Testis (tissue), 3 donors: ENCODE data around the gene HSPA1B. TPM values are rescaled to one million over a fixed set of nuclear protein-coding genes. Genes with fewer than 3 reads are reported as not detected.
A peak's percentile ranks its signal among the peaks of the same experiment; 100 is the strongest.
"Not testable (repeated sequence)": the region's sequence is repeated elsewhere in the genome, so short reads cannot be mapped to it uniquely, and the experiment has no call there.

Experiments used
- DNase-seq: peaks from one replicate; pipeline ENCODE4 v3.0.0-alpha.2; 2019
- H3K27ac ChIP-seq, 2 donors: fragments of 200-600 bp; sonication (generic); one replicate each; pipeline ENCODE4 v1.5.1; 2019
- H3K27me3 ChIP-seq: fragments of 200-600 bp; sonication (generic); one replicate; pipeline ENCODE4 v1.5.1; 2019
- H3K36me3 ChIP-seq: fragments of 200-600 bp; sonication (generic); one replicate; pipeline ENCODE4 v1.5.1; 2017; ENCODE audit warnings: low read depth; ENCODE audit errors: missing control alignments
- H3K4me1 ChIP-seq: fragments of 200-600 bp; sonication (generic); one replicate; pipeline ENCODE4 v1.5.1; 2019
- H3K4me3 ChIP-seq, 2 donors: fragments of 200-600 bp; sonication (generic); one replicate each; pipeline ENCODE4 v1.5.1; 2017 to 2019
- H3K9me3 ChIP-seq: fragments of 200-600 bp; sonication (generic); one replicate; pipeline ENCODE4 v1.5.1; 2017
- POLR2A ChIP-seq: fragments of 450-650 bp; IDR thresholded peaks from one replicate; pipeline ENCODE4 v1.6.1; 2017; ENCODE audit warnings: antibody characterized with exemption, mild to moderate bottlenecking, moderate library complexity
- WGBS, 2 donors: methylation state at CpG; one replicate each; pipeline ENCODE4 v1.1.5; 2018; 5-methylcytosine and 5-hydroxymethylcytosine counted together
- intact Hi-C: fragments of 100-400 bp; cut with DNase I; formaldehyde crosslinking; loops from one replicate; pipeline ENCODE4 v1.15.1; 2023; ENCODE audit warnings: low total_unique reads
- polyA plus RNA-seq: library from polyadenylated mRNA; stranded (reverse); fragments of 350-450 nt; fragmentation: Illumina TruSeq; extraction: RNeasy Lipid Tissue Mini Kit (QIAGEN cat#74804); gene quantifications from one replicate; pipeline ENCODE4 v1.2.3, GENCODE V29; 2014; ENCODE audit warnings: low read depth, low replicate concordance; ENCODE audit not compliant: insufficient read depth
- total RNA-seq, 2 donors: library from RNA; depleted of rRNA; stranded (reverse); fragments of >200 nt; gene quantifications; one replicate each; pipeline ENCODE4 v1.2.3, GENCODE V29; 2016
- TF ChIP-seq, protein P1 (sequence below), 3 experiments: fragments of 450-650 bp in 2 of 3; fragments of 200-600 bp in 1 of 3; sonication (generic) in 1 of 3; IDR thresholded peaks; one replicate each; pipeline ENCODE4 v1.5.1; 2016 to 2019; ENCODE audit warnings: antibody characterized with exemption in 3 of 3, mild to moderate bottlenecking in 2 of 3, moderate library complexity in 1 of 3

The HSPA1B gene
- total and polyA plus RNA-seq, 3 donors from 2014 or later, result 127 to 204 (median 167) TPM

DNA sequence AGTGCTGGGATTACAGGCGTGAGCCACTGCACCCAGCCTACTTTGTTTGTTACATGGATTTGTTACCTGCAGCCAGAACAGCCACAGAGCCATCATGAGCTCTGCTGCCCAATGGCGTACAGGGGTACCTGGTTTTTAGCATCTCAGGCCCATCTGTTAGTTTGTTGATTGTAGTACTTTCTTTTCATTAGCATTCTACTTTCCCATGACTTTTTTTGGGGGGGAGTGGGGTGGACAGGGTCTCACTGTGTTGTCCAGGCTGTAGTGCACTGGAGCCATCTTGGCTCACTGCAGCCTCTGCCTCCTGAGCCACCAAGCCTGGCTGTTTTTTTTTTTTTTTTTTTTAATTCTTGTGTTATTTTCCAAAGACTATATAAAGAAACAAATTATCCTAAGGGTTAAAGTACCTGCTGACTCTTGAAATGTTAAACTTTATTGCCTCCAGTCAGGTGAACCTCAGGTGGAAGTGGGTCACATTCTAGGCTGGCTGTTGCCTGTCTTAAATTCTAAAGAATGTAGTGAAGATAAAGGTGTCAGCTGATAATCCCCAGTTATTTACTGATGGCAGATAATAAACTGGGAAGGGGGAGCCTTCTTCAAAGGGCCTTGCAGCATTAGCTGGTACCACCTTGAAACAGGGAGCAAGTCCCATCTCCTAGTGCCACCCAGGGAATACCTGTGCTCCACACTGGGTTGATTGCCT, 19.9 kb downstream of the HSPA1B start:
- WGBS, 2 donors, result 93 to 95% methylated on average over 2 of the region's 2 CpGs

DNA sequence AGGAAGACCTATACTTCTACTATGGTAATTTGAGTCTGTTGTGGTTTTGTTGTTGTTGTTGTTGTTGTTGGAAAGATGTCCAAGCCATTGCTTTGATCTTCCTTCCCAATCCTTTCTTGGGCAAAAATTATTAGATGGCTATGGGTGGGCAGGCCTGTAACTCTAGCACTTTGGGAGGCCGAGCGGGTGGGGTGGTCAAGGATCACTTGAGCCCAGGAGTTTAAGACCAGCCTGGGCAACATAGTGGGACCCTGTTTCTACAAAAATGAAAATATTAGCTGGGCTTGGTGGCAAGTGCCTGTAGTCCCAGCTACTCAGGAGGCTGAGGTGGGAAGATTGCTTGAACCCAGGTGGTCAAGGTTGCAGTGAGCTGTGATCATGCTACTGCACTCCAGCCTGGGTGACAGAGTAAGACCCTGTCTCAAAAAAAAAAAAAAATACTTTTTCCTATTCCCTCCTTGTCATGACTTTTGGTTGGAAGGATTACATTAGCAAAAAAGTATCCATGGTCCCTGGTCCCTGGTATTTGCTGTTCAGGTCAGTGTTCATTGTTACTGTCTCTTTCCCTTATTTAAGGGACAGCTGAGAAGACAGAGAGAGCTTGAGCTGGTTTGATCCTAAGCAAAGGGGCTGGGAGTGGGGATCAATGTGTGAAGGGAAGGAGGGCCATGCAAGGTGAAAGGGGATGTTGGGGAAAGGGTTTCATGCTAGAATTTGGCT, 23.4 kb downstream of the HSPA1B start:
- H3K27me3 ChIP-seq, result no peaks in the 10 kb centered on the region
- H3K27ac ChIP-seq, result no peak overlapping the region
- no peaks in the 10 kb centered on the region for H3K9me3 ChIP-seq
- intact Hi-C loops, result no loop called here
- DNase-seq, result no peak
- no peaks in the 10 kb centered on the region for H3K4me1 ChIP-seq
- no peak overlapping the region for H3K4me3 ChIP-seq
- WGBS, 2 donors, result 95 to 100% methylated on average over 2 of the region's 2 CpGs
- no peaks in the 10 kb centered on the region for H3K36me3 ChIP-seq
- no peak for TF ChIP-seq POLR2A
- TF ChIP-seq, protein P1, sequence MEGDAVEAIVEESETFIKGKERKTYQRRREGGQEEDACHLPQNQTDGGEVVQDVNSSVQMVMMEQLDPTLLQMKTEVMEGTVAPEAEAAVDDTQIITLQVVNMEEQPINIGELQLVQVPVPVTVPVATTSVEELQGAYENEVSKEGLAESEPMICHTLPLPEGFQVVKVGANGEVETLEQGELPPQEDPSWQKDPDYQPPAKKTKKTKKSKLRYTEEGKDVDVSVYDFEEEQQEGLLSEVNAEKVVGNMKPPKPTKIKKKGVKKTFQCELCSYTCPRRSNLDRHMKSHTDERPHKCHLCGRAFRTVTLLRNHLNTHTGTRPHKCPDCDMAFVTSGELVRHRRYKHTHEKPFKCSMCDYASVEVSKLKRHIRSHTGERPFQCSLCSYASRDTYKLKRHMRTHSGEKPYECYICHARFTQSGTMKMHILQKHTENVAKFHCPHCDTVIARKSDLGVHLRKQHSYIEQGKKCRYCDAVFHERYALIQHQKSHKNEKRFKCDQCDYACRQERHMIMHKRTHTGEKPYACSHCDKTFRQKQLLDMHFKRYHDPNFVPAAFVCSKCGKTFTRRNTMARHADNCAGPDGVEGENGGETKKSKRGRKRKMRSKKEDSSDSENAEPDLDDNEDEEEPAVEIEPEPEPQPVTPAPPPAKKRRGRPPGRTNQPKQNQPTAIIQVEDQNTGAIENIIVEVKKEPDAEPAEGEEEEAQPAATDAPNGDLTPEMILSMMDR (IDR thresholded peaks at IDR 0.05), result no peak

More for the DNA sequence above, 19.9 kb downstream of the HSPA1B start:
- H3K27me3 ChIP-seq, result no peaks in the 10 kb centered on the region
- TF ChIP-seq, protein P1 (IDR thresholded peaks at IDR 0.05), result no peak
- TF ChIP-seq POLR2A, result no peak
- no peak overlapping the region for H3K27ac ChIP-seq
- no peaks in the 10 kb centered on the region for H3K9me3 ChIP-seq
- H3K4me3 ChIP-seq, result no peak overlapping the region
- H3K4me1 ChIP-seq, result no peaks in the 10 kb centered on the region
- DNase-seq, result no peak
- intact Hi-C loops, result no loop called here
- no peaks in the 10 kb centered on the region for H3K36me3 ChIP-seq

DNA sequence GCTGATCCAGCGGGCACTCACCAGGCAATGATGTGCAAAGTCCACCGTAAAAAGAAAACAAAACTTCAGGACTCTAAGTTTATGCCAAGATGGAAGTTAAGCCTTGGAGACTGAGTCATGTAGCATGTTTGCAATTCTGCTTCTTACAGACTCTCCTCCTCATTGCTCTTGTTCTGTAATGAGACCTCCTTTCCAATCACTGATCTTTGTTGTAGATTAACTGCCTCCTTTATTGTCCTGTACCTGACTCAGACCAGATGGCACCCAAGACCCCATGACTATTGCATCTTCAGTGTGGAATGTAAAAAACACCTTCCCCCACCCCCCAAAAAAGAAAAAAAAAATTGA, 23.9 kb downstream of the HSPA1B start:
- DNase-seq, result no peak
- no peak for TF ChIP-seq POLR2A
- TF ChIP-seq, protein P1 (IDR thresholded peaks at IDR 0.05), result no peak
- H3K36me3 ChIP-seq, result no peaks in the 10 kb centered on the region
- intact Hi-C loops, result no loop called here
- no peaks in the 10 kb centered on the region for H3K4me1 ChIP-seq
- no peaks in the 10 kb centered on the region for H3K27me3 ChIP-seq
- H3K4me3 ChIP-seq, result no peak overlapping the region
- no peaks in the 10 kb centered on the region for H3K9me3 ChIP-seq
- WGBS, 2 donors, result 66% methylated on average over 2 of the region's 2 CpGs
- H3K27ac ChIP-seq, result no peak overlapping the region

DNA sequence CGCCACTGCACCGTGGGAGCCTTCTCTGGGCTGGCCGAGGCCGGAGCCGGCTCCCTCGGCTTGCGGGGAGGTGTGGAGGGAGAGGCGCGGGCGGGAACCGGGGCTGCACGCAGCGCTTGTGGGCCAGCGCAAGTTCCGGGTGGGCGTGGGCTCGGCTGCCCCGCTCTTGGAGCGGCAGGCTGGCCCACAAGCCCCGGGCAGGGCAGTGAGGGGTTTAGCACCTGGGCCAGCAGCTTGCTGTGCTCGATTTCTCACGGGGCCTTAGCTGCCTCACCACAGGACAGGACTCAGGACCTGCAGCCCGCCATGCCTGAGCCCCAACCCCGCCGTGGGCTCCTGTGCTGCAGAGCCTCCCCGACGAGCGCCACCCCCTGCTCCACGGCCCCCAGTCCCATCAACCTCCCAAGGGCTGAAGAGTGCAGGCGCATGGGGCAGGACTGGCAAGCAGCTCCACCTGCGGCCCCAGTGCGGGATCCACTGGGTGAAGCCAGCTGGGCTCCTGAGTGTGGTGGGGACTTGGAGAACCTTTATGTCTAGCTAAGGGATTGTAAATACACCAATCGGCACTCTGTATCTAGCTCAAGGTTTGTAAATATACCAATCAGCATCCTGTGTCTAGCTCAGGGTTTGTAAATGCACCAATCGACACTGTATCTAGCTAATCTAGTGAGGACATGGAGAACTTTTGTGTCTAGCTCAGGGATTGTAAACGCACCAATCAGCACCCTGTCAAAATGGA, 24.6 kb downstream of the HSPA1B start:
- H3K27ac ChIP-seq, H3K36me3 ChIP-seq, H3K27me3 ChIP-seq, H3K9me3 ChIP-seq, H3K4me1 ChIP-seq, DNase-seq, intact Hi-C loops: not testable (repeated sequence)
- 60 to 72% methylated on average over 10 to 35 of the region's 35 CpGs for WGBS, 2 donors
- peak overlapping the region; percentile 7 to 20 for H3K4me3 ChIP-seq

DNA sequence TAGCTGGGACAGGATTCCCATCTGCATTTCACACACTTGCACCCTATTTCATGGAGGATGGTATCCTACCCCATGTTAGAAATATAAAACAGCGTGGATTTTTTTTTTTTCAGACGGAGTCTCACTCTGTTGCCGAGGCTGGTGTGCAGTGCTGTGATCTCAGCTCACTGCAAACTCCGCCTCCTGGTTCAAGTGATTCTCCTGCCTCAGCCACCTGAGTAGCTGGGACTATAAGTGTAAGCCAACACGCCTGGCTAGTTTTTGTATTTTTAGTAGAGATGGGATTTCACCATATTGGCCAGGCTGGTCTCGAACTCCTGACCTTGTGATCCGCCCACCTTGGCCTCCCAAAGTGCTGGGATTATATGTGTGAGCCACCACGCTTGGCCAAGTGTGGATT, 30.2 kb downstream of the HSPA1B start:
- H3K27ac ChIP-seq, intact Hi-C loops: not testable (repeated sequence)
- 91 to 92% methylated on average over 8 of the region's 8 CpGs for WGBS, 2 donors

More for the DNA sequence above, 30.2 kb downstream of the HSPA1B start:
- not testable (repeated sequence) for H3K36me3 ChIP-seq, H3K27me3 ChIP-seq, H3K4me3 ChIP-seq, H3K4me1 ChIP-seq, DNase-seq, H3K9me3 ChIP-seq
